HepG2 (cell line): ENCODE data around the gene ARHGAP31. TPM values are rescaled to one million over a fixed set of nuclear protein-coding genes. Genes with fewer than 3 reads are reported as not detected.
"Not testable (repeated sequence)": the region's sequence is repeated elsewhere in the genome, so short reads cannot be mapped to it uniquely, and the experiment has no call there.

Experiments used
- ATAC-seq: fragments of 200-7000 bp; cut with Tn5 transposase; 3 replicates; pipeline ENCODE4 v1.9.1; 2020; ENCODE audit warnings: mild to moderate bottlenecking, moderate library complexity
- BruUV-seq: library from RNA; stranded (reverse); fragments of 400-500 nt; replicated peaks from 2 replicates; lab custom pipeline; 2021; lab: Mats Ljungman, UMichigan
- CTCF ChIA-PET: fragments of 300-600 bp; formaldehyde crosslinking; extraction: SDS; loops from one replicate; lab custom pipeline; 2021; ENCODE audit warnings: low total read pairs, inconsistent platforms, low intra/inter-chr PET ratio; lab: Yijun Ruan, JAX
- POLR2A ChIA-PET: fragments of 350-600 bp; sonication (Branson Sonifier 250); formaldehyde crosslinking; loops from one replicate; lab custom pipeline; 2020; ENCODE audit warnings: antibody characterized with exemption, inconsistent platforms; lab: Yijun Ruan, JAX
- DNase-seq: peaks from one replicate; pipeline ENCODE4 v3.0.0-alpha.2; 2015; ENCODE audit warnings: low spot score
- FAIRE-seq: peaks from 3 replicates; lab custom pipeline; 2011; peaks lifted over from hg19 to GRCh38; lab: Jason Lieb, UNC
- H2AFZ ChIP-seq: one replicate; pipeline ENCODE4 v1.6.1; 2011; ENCODE audit warnings: low read length, inconsistent platforms
- H3K27ac ChIP-seq: fragments of 300-600 bp; 3 replicates; pipeline ENCODE4 v1.8.0; 2011; ENCODE audit warnings: mixed run types, mild to moderate bottlenecking, mixed read lengths, low read length, inconsistent platforms; ENCODE audit not compliant: insufficient read depth; ENCODE audit errors: extremely low read length
- H3K27me3 ChIP-seq, 2 experiments: fragments of 200-600 bp in 1 of 2; 2 replicates in 1 of 2; 3 replicates in 1 of 2; pipeline versions ENCODE4 v1.6.0 to v1.8.0; 2011; ENCODE audit warnings: low read length in 2 of 2, mild to moderate bottlenecking in 2 of 2, moderate library complexity in 2 of 2, inconsistent platforms in 1 of 2; ENCODE audit not compliant: insufficient read depth in 2 of 2, control insufficient read depth in 1 of 2
- H3K36me3 ChIP-seq, 2 experiments: fragments of 200-600 bp in 1 of 2; replicated peaks in 1 of 2; 2 replicates in 1 of 2; 3 replicates in 1 of 2; pipeline versions ENCODE4 v1.5.1 to v1.8.0; 2011; ENCODE audit warnings: low read length in 2 of 2, inconsistent platforms in 1 of 2; ENCODE audit not compliant: insufficient read depth in 2 of 2, control insufficient read depth in 1 of 2
- H3K4me1 ChIP-seq: 2 replicates; pipeline ENCODE4 v1.5.1; 2012; ENCODE audit warnings: low read length, inconsistent platforms; ENCODE audit not compliant: insufficient read depth
- H3K4me2 ChIP-seq: 2 replicates; pipeline ENCODE4 v1.6.0; 2011; ENCODE audit warnings: low read depth, low read length, inconsistent platforms
- H3K4me3 ChIP-seq, 3 experiments: fragments of 200-600 bp in 1 of 3; sonication (generic), shearing (Covaris generic) in 1 of 3; replicated peaks in 1 of 3; 2 replicates each; pipeline ENCODE4 v1.5.1; 2011 to 2016; ENCODE audit warnings: low read length in 3 of 3, inconsistent platforms in 2 of 3, low read depth in 2 of 3, mild to moderate bottlenecking in 2 of 3, control low read depth in 1 of 3, mixed read lengths in 1 of 3; ENCODE audit not compliant: insufficient read depth in 1 of 3
- H3K79me2 ChIP-seq: one replicate; pipeline ENCODE4 v1.6.1; 2011; ENCODE audit warnings: low read length, inconsistent platforms; ENCODE audit not compliant: insufficient read depth
- H3K9ac ChIP-seq: 2 replicates; pipeline ENCODE4 v1.6.0; 2011; ENCODE audit warnings: mild to moderate bottlenecking, low read depth, low read length, inconsistent platforms; ENCODE audit not compliant: insufficient read depth
- H3K9me3 ChIP-seq: 2 replicates; pipeline ENCODE4 v1.5.1; 2012; ENCODE audit warnings: mild to moderate bottlenecking, low read length
- H4K20me1 ChIP-seq: 2 replicates; pipeline ENCODE4 v1.6.0; 2011; ENCODE audit warnings: inconsistent platforms, mild to moderate bottlenecking, low read length, moderate library complexity; ENCODE audit not compliant: insufficient read depth
- ADNP ChIP-seq: sonication (generic); formaldehyde crosslinking; IDR thresholded peaks from 2 replicates; pipeline ENCODE4 v1.4.0; 2020; ENCODE audit warnings: missing genetic modification reagents
- FOXA3 ChIP-seq: IDR thresholded peaks from 2 replicates; pipeline ENCODE4 v1.6.1; 2016; ENCODE audit warnings: missing genetic modification reagents, missing compliant biosample characterization
- MZF1 ChIP-seq: sonication (generic); formaldehyde crosslinking; IDR thresholded peaks from 2 replicates; pipeline ENCODE4 v1.8.1; 2023; ENCODE audit warnings: mild to moderate bottlenecking, missing genetic modification reagents, borderline replicate concordance
- PAWR ChIP-seq: sonication (generic); formaldehyde crosslinking; IDR thresholded peaks from 2 replicates; pipeline ENCODE4 v1.4.0; 2020; ENCODE audit warnings: missing genetic modification reagents, mild to moderate bottlenecking, borderline replicate concordance
- RBFOX2 ChIP-seq: fragments of 200-400 bp; formaldehyde crosslinking; IDR thresholded peaks from 2 replicates; pipeline ENCODE4 v1.6.1; 2017; ENCODE audit warnings: low read depth, mild to moderate bottlenecking, low read length
- ZNF34 ChIP-seq: sonication (generic); formaldehyde crosslinking; IDR thresholded peaks from 2 replicates; pipeline ENCODE4 v1.4.0; 2020; ENCODE audit warnings: mild to moderate bottlenecking, missing genetic modification reagents, borderline replicate concordance
- ZNF460 ChIP-seq: sonication (generic); formaldehyde crosslinking; IDR thresholded peaks from 2 replicates; pipeline ENCODE4 v1.5.1; 2020; ENCODE audit warnings: missing genetic modification reagents, mild to moderate bottlenecking, borderline replicate concordance
- WGBS: methylation state at CpG from one replicate; pipeline ENCODE4 v1.1.6; 2017; ENCODE audit warnings: low lambda C conversion rate; 5-methylcytosine and 5-hydroxymethylcytosine counted together
- in situ Hi-C: cut with HindIII; loops from 2 replicates; pipeline ENCODE4 v1.10.0; 2017; ENCODE audit warnings: low pct_unique_long_range_greater_than_20kb; ENCODE audit not compliant: extremely low pct_ligation_motif_present
- intact Hi-C: fragments of 100-400 bp; cut with micrococcal nuclease; formaldehyde crosslinking; loops from one replicate; pipeline ENCODE4 v1.10.0; 2022; ENCODE audit not compliant: unreplicated experiment
- polyA plus RNA-seq, 8 experiments: library from polyadenylated mRNA; depleted of rRNA in 3 of 8; stranded (reverse) in 7 of 8; unstranded in 1 of 8; fragments of >200 nt; fragmentation: Illumina TruSeq in 4 of 8; extraction: Trizol in 4 of 8; gene quantifications; 2 replicates each; pipeline versions ENCODE4 v1.2.1 to v1.2.3, GENCODE V29; 2011 to 2016; ENCODE audit warnings: low read depth in 4 of 8, missing spikeins in 1 of 8, mixed read lengths in 1 of 8; ENCODE audit not compliant: insufficient read depth in 1 of 8
- total RNA-seq, 5 experiments: library from RNA; depleted of rRNA; stranded (reverse); fragments of >200 nt; fragmentation: Illumina TruSeq; extraction: Trizol; gene quantifications; 2 replicates each; pipeline ENCODE4 v1.2.3, GENCODE V29; 2016; ENCODE audit warnings: low read depth in 1 of 5
- TF ChIP-seq, protein P1 (sequence below): sonication (generic); formaldehyde crosslinking; IDR thresholded peaks from 2 replicates; pipeline ENCODE4 v1.8.0; 2022; ENCODE audit warnings: mild to moderate bottlenecking, missing genetic modification reagents, moderate library complexity
- TF ChIP-seq, protein P2 (sequence below): sonication (generic); formaldehyde crosslinking; IDR thresholded peaks from 2 replicates; pipeline ENCODE4 v1.4.0; 2020; ENCODE audit warnings: missing genetic modification reagents
- TF ChIP-seq, protein P3 (sequence below): sonication (generic); formaldehyde crosslinking; IDR thresholded peaks from 2 replicates; pipeline ENCODE4 v1.5.0; 2020; ENCODE audit warnings: mild to moderate bottlenecking, missing genetic modification reagents

The ARHGAP31 gene
- total and polyA plus RNA-seq, 2 of the 13 experiments (the other 11 are each of a cell fraction or from before 2014, with no cell fraction given): not detected

DNA sequence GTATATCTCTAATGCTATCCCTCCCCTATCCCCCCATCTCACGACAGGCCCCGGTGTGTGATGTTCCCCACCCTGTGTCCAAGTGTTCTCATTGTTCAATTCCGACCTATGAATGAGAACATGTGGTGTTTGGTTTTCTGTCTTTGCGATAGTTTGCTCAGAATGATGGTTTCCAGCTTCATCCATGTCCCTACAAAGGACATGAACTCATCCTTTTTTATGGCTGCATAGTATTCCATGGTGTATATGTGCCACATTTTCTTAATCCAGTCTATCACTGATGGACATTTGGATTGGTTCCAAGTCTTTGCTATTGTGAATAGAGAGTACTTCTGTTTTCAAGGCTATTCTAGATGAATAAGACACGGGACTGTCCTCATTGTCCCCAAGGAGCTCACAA lies 61.4 kb downstream of the ARHGAP31 start:
- H4K20me1 ChIP-seq, H3K4me2 ChIP-seq, POLR2A ChIA-PET, H3K4me3 ChIP-seq, H2AFZ ChIP-seq, H3K27me3 ChIP-seq, H3K36me3 ChIP-seq, CTCF ChIA-PET, intact Hi-C loops, ATAC-seq, H3K9ac ChIP-seq, DNase-seq, in situ Hi-C loops, H3K79me2 ChIP-seq, BruUV-seq, H3K27ac ChIP-seq, H3K4me1 ChIP-seq, FAIRE-seq, H3K9me3 ChIP-seq: not testable (repeated sequence)
- WGBS: 75% methylated on average over 5 of the region's 5 CpGs

DNA sequence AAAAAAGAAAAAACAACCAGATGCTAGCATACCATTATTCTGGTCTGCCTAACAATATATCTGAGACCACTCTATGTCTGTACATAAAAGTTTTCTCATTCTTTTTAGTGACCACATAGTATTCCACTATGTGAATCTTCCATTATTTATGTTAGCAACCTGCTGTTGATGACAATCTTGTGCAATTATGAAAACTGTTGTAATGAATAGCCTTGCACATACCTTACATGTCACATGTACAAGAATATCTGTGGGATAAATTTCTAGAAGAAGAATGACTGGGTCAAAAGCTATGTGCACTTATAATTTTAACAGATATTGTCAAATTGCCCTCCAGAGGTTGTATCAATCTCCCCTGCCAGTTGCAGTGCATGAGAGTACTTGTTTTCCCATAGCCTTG lies 62.5 kb downstream of the ARHGAP31 start:
- Histone ChIP-seq H3K36me3 (no peaks in the 10 kb centered on the region), H3K4me1 (no peaks in the 10 kb centered on the region), H3K4me2 (no peak overlapping the region), H3K9me3 (no peaks in the 10 kb centered on the region), H3K27ac (no peak overlapping the region), H3K27me3 (no peaks in the 10 kb centered on the region; a peak in 1 of 5 replicates), H2AFZ (no peak overlapping the region), H3K9ac (no peak overlapping the region), H3K4me3 (no peak overlapping the region), H3K79me2 (no peaks in the 10 kb centered on the region), H4K20me1 (no peaks in the 10 kb centered on the region)
- intact Hi-C loops (no loop called here), in situ Hi-C loops (no loop called here)
- ATAC-seq (no peak), FAIRE-seq (no peak), DNase-seq (no peak)
- TF ChIP-seq, protein P1, sequence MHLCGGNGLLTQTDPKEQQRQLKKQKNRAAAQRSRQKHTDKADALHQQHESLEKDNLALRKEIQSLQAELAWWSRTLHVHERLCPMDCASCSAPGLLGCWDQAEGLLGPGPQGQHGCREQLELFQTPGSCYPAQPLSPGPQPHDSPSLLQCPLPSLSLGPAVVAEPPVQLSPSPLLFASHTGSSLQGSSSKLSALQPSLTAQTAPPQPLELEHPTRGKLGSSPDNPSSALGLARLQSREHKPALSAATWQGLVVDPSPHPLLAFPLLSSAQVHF (CRISPR knock-in tag): no peak
- no peak for TF ChIP-seq RBFOX2
- no peak for TF ChIP-seq ADNP (CRISPR knock-in tag)
- no peak for TF ChIP-seq ZNF460 (CRISPR knock-in tag)
- no peak for TF ChIP-seq ZNF34
- TF ChIP-seq FOXA3 (CRISPR knock-in tag): no peak
- TF ChIP-seq, protein P2, sequence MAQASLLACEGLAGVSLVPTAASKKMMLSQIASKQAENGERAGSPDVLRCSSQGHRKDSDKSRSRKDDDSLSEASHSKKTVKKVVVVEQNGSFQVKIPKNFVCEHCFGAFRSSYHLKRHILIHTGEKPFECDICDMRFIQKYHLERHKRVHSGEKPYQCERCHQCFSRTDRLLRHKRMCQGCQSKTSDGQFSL: no peak
- TF ChIP-seq, protein P3, sequence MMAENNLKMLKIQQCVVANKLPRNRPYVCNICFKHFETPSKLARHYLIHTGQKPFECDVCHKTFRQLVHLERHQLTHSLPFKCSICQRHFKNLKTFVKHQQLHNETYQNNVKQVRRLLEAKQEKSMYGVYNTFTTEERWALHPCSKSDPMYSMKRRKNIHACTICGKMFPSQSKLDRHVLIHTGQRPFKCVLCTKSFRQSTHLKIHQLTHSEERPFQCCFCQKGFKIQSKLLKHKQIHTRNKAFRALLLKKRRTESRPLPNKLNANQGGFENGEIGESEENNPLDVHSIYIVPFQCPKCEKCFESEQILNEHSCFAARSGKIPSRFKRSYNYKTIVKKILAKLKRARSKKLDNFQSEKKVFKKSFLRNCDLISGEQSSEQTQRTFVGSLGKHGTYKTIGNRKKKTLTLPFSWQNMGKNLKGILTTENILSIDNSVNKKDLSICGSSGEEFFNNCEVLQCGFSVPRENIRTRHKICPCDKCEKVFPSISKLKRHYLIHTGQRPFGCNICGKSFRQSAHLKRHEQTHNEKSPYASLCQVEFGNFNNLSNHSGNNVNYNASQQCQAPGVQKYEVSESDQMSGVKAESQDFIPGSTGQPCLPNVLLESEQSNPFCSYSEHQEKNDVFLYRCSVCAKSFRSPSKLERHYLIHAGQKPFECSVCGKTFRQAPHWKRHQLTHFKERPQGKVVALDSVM (CRISPR knock-in tag): no peak
- TF ChIP-seq MZF1 (CRISPR knock-in tag): no peak
- TF ChIP-seq PAWR (CRISPR knock-in tag): no peak
- ChIA-PET POLR2A (no interaction called here), CTCF (no interaction called here)
- BruUV-seq: no TSS peak
